GM18909 (cell line): Measurements from ENCODE around the gene PRAMEF12.
"Not testable (repeated sequence)": the region's sequence is repeated elsewhere in the genome, so short reads cannot be mapped to it uniquely, and the experiment has no call there.

ENCODE experiments used
- ATAC-seq: cut with Tn5 transposase; IDR thresholded peaks from one replicate; pipeline ENCODE4 v1.9.1; 2021; ENCODE audit warnings: mild to moderate bottlenecking; ENCODE audit not compliant: unreplicated experiment, poor library complexity

The PRAMEF12 gene

GRCh38 chr1:12773438-12773837, at the start of gene PRAMEF12:
Gene PRAMEF12, plus strand, starts transcription at chr1:12773738. Its CDS starts 1,130 bp downstream, at chr1:12774868.
- no peak for ATAC-seq

- ATAC-seq, result no peak
Observed at GRCh38 chr1:12728391-12728790, 45.1 kb upstream of the PRAMEF12 start.

- ATAC-seq, result no peak
Observed at GRCh38 chr1:12730156-12730555, 43.4 kb upstream of the PRAMEF12 start.

GRCh38 chr1:12731084-12731483, 42.5 kb upstream of the PRAMEF12 start:
- not testable (repeated sequence) for ATAC-seq

GRCh38 chr1:12734651-12735050, 38.9 kb upstream of the PRAMEF12 start:
- no peak for ATAC-seq

GRCh38 chr1:12738934-12739333, 34.6 kb upstream of the PRAMEF12 start:
- no peak for ATAC-seq

- ATAC-seq, result no peak
Observed at GRCh38 chr1:12739613-12740012, 33.9 kb upstream of the PRAMEF12 start.

- ATAC-seq, result no peak
Observed at GRCh38 chr1:12741946-12742345, 31.6 kb upstream of the PRAMEF12 start.

- no peak for ATAC-seq
Observed at GRCh38 chr1:12745126-12745991, 28.2 kb upstream of the PRAMEF12 start.

- no peak for ATAC-seq
Observed at GRCh38 chr1:12745992-12746323, 27.6 kb upstream of the PRAMEF12 start, which contains the start of gene CFAP107. Gene CFAP107, plus strand, starts transcription at chr1:12746200. Its CDS starts 231 bp downstream, at chr1:12746431.

- no peak for ATAC-seq
Observed at GRCh38 chr1:12748778-12749355, 24.7 kb upstream of the PRAMEF12 start.

GRCh38 chr1:12754738-12755137, 18.8 kb upstream of the PRAMEF12 start:
- ATAC-seq, result no peak

GRCh38 chr1:12756273-12756672, 17.3 kb upstream of the PRAMEF12 start:
- ATAC-seq, result no peak

GRCh38 chr1:12756768-12757413, 16.6 kb upstream of the PRAMEF12 start:
- no peak for ATAC-seq

- ATAC-seq, result no peak
Observed at GRCh38 chr1:12757836-12758235, 15.7 kb upstream of the PRAMEF12 start.

GRCh38 chr1:12760256-12760795, 13.2 kb upstream of the PRAMEF12 start:
- no peak for ATAC-seq

- no peak for ATAC-seq
Observed at GRCh38 chr1:12761781-12762180, 11.8 kb upstream of the PRAMEF12 start.

- no peak for ATAC-seq
Observed at GRCh38 chr1:12762766-12763165, 10.8 kb upstream of the PRAMEF12 start.

GRCh38 chr1:12763479-12763878, 10.1 kb upstream of the PRAMEF12 start:
- no peak for ATAC-seq

- ATAC-seq, result no peak
Observed at GRCh38 chr1:12764016-12764415, 9.5 kb upstream of the PRAMEF12 start.

GRCh38 chr1:12769031-12769430, 4.5 kb upstream of the PRAMEF12 start:
- no peak for ATAC-seq
